ENCODE results near the gene BOLA2.
"Not testable (repeated sequence)": the region's sequence is repeated elsewhere in the genome, so short reads cannot be mapped to it uniquely, and the experiment has no call there.

BOLA2 gene

DNA sequence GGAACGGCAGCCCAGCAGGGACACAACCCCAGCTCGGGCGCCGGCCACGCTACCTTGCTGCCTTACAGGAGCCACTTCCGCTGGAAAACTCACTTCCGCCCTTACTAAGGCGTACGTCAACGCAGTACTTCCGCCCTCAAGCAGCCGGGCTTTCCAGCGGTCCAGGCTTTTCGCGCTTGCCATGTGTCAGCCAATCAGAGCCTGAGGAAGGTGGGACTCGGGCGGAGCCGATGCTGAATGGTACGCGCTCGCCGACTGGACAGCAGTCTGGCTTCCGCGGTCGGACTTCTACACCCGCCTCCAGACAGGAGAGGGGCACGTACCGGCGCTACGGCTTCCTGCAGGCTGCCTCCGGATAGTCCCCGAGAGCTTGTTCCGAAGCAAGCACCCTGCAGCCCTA, at the start of gene BOLA2, which contains the start of gene SLX1B:
Gene BOLA2, minus strand, starts transcription at position 83 of the 400 bp plus-strand sequence. CDS start 98 bp downstream, outside the sequence.
Gene SLX1B, plus strand, starts transcription at position 265 of the 400 bp plus-strand sequence.
- not testable (repeated sequence) for DNase-seq (ENCODE audit: low spot score)

DNA sequence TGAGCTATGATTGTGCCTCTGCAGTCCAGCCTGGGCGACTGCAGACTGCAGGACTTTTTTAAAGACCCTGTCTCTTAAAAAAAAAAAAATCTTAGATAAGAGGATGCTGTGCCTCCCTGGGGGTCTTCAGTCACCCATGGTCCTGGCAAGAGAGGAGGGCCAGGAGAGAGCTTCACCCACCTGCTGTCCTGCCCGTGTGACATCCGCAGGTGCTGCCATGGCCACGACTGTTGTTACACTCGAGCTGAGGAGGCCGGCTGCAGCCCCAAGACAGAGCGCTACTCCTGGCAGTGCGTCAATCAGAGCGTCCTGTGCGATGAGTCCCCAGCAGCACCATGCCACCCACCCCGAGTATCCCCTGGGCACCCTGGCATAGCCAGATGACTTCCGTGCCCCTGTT, 28.1 kb upstream of the BOLA2 start:
- DNase-seq (ENCODE audit: low spot score) = not testable (repeated sequence)

DNA sequence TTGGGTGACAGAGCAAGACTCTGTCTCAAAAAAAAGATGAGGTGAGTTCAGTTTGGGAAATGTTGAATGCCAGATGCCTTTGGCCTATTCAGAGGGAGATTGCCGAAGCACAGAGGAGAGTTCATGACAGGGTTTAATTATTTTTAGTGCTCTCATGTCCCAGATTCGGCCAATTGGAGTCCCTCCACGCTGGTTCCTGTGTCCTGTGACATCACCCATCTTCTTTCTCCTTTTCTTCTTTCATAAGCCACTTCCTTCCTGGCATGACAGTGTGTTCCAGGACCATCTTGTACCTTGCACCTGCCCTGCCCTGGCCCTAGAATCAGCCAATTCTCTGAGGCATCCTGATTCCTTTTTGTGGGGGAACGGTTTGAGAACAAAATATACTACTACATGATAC, 17.9 kb upstream of the BOLA2 start:
- not testable (repeated sequence) for DNase-seq (ENCODE audit: low spot score)

DNA sequence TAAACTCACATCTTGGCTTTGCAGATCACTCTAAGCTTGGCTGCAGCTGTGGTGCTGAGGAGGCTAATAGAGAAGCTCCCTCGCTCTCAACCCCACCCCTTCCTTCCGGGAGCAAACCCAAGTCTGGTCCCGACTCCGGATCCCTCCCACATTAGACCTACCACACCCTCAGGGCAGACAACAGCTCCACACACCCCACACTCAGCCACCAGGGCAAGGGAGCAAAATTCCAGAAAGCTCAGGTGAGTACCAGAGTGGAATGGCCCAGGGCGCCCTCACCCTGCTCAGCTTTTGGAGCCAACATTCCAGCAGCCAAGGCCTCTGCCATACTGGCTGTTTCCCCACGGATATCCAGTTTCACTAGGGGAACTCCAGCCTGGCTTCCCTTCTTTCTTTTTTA, 15.5 kb upstream of the BOLA2 start:
- not testable (repeated sequence) for DNase-seq (ENCODE audit: low spot score)

DNA sequence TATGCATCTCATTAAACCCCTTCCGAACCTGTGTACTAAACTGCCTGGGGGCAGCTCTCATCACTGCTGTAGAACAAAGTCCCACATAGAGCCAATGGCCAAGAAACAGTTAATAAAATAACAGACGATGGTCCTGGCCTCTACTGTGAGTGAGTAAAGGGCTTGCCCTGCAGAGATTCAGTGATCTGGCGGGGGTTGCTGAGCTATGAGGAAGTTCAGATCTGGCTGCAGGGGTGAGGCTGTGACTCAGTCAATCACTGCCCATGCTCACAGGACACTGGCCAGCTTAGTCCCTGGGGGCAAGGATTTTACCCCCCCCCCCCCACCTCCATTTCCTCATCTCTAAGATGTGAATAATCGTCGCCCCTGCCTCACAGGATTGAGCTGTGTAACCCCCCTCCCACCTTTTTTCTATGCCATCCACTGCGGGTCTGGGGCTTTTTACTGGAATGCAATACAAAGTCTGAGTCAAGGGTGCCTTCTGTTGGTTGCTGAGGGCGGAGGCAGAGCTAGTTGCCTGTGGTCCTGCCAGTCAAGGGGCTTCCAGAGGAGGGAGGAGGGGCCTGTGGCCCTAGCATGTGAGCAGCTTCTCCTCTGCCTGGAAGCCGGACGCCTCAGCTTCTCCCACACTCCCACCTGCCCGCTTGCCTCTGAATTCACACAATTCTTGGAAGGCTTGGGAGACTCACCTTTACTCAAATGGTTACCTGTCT, 13.7 kb upstream of the BOLA2 start:
- not testable (repeated sequence) for DNase-seq (ENCODE audit: low spot score)

DNA sequence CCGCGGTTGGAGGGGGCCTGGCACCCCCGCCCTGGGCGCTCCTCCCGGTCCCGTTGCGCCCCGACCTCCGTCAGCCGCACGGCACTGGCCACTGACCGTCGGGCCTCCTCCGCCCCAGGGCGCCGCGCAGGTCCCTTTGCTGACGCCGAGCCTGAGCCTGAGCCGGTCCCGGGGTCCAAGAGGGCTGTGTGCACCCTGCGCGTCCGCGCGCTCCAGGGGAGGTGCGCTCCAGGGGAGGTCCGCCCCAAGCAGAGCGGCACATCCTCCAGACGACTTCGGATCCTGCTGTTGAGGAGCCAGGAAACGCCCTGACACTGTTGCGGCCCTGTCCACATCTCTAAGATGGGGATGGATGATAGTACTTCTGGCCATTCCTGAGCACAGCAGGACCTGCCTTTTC, 12.8 kb upstream of the BOLA2 start:
- not testable (repeated sequence) for DNase-seq (ENCODE audit: low spot score)

DNA sequence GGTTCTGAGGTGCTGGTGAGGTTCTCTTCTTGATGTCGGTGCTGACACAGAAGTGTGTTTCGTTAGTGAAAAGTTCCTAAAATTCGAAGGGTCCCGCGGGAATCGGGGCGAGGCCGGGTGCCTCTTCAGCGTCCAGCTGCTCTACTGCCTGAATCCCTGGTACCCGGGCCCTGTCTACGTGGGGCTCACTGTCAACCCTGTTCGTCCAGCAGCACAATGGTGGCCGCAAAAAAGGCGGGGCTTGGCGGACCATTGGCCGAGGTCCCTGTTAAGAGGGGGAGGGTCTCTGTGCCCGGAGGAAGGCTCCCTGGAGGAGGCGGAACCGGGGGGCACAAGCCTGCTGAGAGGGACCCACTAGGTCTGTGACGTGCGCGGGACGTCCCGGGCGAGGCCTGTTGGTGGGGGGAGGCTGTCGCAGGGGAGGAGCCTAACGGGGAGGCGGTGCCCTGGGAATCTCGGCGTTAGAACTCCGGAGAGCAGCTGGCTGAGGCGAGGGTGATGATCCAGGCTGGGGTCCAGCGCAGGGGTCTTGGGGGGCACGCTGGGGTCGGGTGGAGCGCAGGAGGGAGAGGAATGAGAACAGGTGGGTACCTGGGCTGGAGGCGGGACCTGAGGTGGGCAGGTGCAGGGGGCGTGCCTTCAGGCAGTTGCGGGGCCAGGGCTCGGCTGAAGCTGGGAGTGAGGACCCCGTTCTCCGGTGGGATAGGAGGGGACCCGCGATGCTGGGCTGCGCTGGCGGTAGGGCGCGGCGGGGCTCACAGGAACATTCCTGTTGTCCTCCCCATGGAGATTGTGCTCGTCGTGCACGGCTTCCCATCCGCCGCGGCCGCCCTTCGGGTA, 12.1 kb upstream of the BOLA2 start:
- DNase-seq (ENCODE audit: low spot score) = not testable (repeated sequence)

DNA sequence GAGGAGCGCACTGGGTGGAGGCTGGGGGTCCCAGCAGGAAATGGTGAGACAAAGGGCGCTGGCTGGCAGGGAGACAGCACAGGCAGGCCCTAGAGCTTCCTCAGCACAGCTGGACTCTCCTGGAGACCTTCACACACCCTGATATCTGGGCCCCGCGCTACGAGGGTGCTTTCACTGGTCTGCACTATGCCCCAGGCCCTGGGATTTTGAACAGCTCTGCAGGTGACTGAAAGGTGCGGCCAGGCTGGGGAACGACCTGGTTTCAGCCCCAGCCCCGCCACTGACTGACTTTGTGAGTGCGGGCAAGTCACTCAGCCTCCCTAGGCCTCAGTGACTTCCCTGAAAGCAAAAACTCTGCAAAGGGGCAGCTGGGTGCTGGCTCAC, 6.5 kb upstream of the BOLA2 start:
- DNase-seq (ENCODE audit: low spot score) = not testable (repeated sequence)

DNA sequence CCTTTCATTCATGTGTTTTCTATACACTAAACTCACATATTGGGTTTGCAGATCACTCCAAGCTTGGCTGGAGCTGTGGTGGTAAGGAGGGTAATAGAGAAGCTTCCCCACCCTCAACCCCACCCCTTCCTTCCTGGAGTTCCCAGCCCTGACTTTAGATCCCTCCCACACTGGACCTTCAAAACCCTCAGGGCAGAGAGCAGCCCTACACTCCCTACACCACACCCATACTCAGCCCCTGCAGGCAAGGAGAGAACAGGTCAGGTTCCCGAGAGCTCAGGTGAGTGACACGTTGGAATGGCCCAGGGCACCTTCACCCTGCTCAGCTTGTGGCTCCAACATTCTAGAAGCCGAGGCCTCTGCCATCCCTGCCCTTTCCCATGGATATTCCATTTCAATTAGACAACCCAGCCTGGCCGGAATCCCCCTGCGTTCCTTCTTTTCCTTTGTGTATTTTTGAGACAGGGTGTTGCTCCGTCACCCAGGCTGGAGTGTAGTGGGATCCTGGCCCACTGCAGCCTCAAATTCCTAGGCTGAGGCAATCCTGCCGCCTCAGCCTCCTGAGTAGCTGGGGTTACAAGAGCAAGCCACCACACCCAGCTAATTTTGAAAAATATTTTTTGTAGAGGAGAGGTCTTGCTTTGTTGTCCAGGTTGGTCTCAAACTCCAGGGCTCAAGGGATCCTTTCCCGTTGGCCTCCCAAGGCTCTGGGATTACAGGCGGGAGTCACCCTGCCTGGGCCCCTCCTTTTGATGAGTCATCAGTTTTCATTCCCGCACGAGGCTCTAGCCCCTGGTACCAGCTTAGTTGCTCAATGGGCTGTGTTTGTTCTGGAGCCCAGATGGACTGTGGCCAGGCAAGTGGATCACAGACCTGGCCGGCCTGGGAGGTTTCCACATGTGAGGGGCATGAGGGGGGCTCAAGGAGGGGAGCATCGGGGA, 5.8 kb upstream of the BOLA2 start, which contains the start of gene SULT1A4:
Gene SULT1A4, plus strand, starts transcription at position 208 of the 941 bp plus-strand sequence. CDS start 1,473 bp downstream, outside the sequence.
- DNase-seq (ENCODE audit: low spot score) = not testable (repeated sequence)

DNA sequence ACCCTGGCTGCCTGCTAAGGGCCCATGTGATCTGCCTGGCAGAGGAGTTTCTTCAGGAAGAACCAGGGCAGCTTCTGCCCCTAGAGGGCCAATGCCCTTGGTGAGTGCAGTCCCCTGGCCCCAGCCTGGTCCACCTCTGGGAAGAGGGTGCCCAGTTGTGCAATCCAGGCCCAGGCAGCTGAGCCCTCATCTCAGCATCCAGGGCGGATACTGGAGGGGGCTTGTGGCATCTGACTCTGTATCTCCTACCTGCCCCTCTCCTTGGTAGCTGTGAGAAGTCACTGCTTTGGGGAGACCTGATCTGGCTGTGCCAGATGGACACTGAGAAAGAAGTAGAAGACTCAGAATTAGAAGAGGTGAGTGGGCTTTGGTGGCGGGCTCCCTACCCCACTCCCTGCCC, 3.5 kb upstream of the BOLA2 start:
- DNase-seq (ENCODE audit: low spot score) = not testable (repeated sequence)

DNA sequence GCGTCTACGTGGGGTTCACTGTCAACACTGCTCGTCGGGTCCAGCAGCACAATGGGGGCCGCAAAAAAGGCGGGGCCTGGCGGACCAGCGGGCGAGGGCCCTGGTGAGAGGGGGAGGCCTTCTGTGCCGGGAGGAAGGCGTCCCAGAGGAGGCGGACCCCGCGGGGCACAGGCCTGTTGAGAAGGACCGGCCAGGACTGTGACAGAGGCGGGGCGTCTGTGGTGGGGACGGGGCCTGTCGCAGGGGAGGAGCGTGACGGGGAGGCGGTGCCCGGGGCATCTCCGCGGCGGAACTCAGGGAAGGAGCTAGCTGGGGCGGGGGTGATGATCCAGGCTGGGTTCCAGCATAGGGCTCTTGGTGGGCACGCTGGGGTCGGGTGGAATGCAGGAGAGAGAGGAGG, 677 bp upstream of the BOLA2 start:
- not testable (repeated sequence) for DNase-seq (ENCODE audit: low spot score)

DNA sequence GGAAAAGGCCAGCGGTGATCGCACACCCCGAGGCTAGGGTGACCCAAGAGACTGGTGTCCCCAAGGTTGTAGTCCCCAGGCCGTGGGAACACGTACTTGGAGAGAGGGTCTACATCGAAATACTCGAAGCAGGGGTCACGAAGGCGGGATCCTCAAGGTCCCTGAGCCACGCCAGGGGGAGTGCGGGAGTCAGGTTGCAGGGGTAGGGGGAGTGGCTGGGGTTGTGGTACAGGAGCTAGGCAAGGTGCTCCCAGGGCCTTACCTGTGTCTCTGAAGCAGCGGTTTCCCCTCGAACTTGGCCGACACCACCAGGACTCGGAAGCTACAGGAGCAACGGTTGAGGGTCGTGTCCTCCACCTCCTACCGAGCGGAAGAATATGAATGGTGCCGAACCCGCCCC, 397 bp downstream of the BOLA2 start:
- DNase-seq (ENCODE audit: low spot score) = not testable (repeated sequence)

DNA sequence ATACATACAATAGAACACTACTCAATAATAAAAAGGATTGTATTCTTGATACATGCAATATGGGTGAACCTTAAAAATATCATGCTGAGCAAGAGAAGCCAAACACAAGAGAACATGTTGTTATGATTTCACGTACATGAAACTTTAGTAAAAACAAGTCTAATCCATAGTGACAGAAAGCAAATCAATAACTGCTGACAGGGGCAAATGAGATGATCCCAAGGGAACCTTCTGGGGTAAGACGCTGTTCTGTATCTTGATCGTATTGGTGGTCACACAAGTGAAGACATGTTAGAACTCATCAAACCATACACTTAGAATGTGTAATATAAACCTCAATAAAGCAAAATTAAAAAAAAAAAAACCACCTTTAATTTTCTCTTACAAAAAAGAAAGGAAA, 28.8 kb downstream of the BOLA2 start:
- DNase-seq (ENCODE audit: low spot score) = not testable (repeated sequence)

DNA sequence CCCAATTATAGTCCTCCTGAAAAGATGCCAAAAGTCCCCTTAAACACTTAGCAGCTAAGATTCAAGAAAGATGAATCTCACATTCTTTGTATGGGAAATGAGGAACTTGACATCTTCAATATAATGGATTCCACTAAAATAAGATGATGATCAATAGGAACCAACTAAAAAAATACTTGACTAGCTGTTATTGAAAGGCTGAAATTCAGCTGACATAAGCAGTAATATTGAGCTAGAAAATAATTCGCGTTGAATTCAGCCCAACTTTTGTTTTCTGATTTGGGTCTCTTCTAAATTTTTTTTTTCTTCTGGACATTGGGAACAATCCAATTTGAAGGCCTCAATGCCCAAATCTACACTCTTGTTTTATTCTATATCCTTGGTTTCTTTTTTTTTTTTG, 30.6 kb downstream of the BOLA2 start:
- not testable (repeated sequence) for DNase-seq (ENCODE audit: low spot score)

DNA sequence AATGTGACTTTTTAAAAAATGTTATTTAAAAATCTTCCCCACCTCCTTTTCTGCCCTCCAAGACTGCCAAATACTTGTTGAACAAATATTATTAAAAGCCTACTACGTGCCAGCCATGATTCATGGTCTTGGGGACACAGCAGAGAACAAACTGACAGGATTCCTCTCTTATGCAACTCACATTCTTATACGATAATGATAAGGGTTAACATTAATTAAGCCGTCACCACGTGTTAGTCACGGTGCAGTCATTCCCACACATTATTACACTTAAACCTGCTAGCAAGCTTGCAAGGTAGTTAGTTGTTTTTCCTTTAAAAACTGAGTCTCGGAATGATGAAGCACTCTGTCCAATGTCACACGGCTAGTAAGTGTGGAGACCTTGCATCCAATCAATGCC, 48.9 kb downstream of the BOLA2 start:
- not testable (repeated sequence) for DNase-seq (ENCODE audit: low spot score)

Measured in left forelimb (tissue), 1 donor.